ENCODE measurements around the gene ZBTB8OS. TPM values are rescaled to one million over a fixed set of nuclear protein-coding genes. Genes with fewer than 3 reads are reported as not detected.

ZBTB8OS gene
- total RNA-seq, 1 experiment from 2014 or later, result 81.1 TPM

GRCh38 chr1:32612189-32612881 is 38.0 kb downstream of the ZBTB8OS start:
- Histone ChIP-seq H3K4me1 (replicated peaks) (peaks cover 9% of the 10 kb centered on the region), H3K27ac (no peak overlapping the region)

GRCh38 chr1:32611859-32612188 is 38.5 kb downstream of the ZBTB8OS start:
- Histone ChIP-seq H3K27me3 (replicated peaks) (no peaks in the 10 kb centered on the region), H3K4me3 (peak overlapping the region; percentile 34), H3K27ac (no peak overlapping the region), H3K4me1 (replicated peaks) (peaks cover 9% of the 10 kb centered on the region), H3K9me3 (replicated peaks) (no peaks in the 10 kb centered on the region), H3K36me3 (no peaks in the 10 kb centered on the region)
- DNase-seq (ENCODE audit: low read depth in 1 of 2, low spot score in 2 of 2), result no peak

More at GRCh38 chr1:32612189-32612881, 38.0 kb downstream of the ZBTB8OS start:
- H3K36me3 ChIP-seq, result no peaks in the 10 kb centered on the region
- H3K27me3 ChIP-seq (replicated peaks), result no peaks in the 10 kb centered on the region
- H3K9me3 ChIP-seq (replicated peaks), result no peaks in the 10 kb centered on the region
- peak; percentile 69 to 88 for DNase-seq (ENCODE audit: low read depth in 1 of 2, low spot score in 2 of 2)
- peak overlapping the region; percentile 34 for H3K4me3 ChIP-seq

GRCh38 chr1:32609180-32609579 is 41.2 kb downstream of the ZBTB8OS start:
- Histone ChIP-seq H3K27me3 (replicated peaks) (no peaks in the 10 kb centered on the region), H3K4me3 (no peak overlapping the region), H3K9me3 (replicated peaks) (no peaks in the 10 kb centered on the region), H3K4me1 (replicated peaks) (peaks cover 9% of the 10 kb centered on the region), H3K36me3 (no peaks in the 10 kb centered on the region), H3K27ac (no peak overlapping the region)
- no peak for DNase-seq (ENCODE audit: low read depth in 1 of 2, low spot score in 2 of 2)

GRCh38 chr1:32606565-32607371 is 43.6 kb downstream of the ZBTB8OS start:
- DNase-seq (ENCODE audit: low read depth in 1 of 2, low spot score in 2 of 2), result no peak
- Histone ChIP-seq H3K4me1 (replicated peaks) (no peaks in the 10 kb centered on the region), H3K27me3 (replicated peaks) (no peaks in the 10 kb centered on the region), H3K9me3 (replicated peaks) (no peaks in the 10 kb centered on the region), H3K36me3 (peaks cover 3% of the 10 kb centered on the region; the same call in 1 of the 2 replicates), H3K27ac (no peak overlapping the region), H3K4me3 (no peak overlapping the region)

GRCh38 chr1:32605711-32606424 is 44.5 kb downstream of the ZBTB8OS start:
- Histone ChIP-seq H3K27ac (no peak overlapping the region), H3K4me1 (replicated peaks) (no peaks in the 10 kb centered on the region), H3K36me3 (peaks cover 3% of the 10 kb centered on the region; the same call in 1 of the 2 replicates), H3K4me3 (no peak overlapping the region), H3K27me3 (replicated peaks) (no peaks in the 10 kb centered on the region), H3K9me3 (replicated peaks) (no peaks in the 10 kb centered on the region)
- no peak for DNase-seq (ENCODE audit: low read depth in 1 of 2, low spot score in 2 of 2)

GRCh38 chr1:32600034-32600433 is 50.3 kb downstream of the ZBTB8OS start:
- H3K27ac ChIP-seq, result no peak overlapping the region
- peaks cover 15% of the 10 kb centered on the region for H3K36me3 ChIP-seq
- H3K4me1 ChIP-seq (replicated peaks), result no peaks in the 10 kb centered on the region
- no peaks in the 10 kb centered on the region for H3K27me3 ChIP-seq (replicated peaks)
- no peak overlapping the region for H3K4me3 ChIP-seq
- no peak for DNase-seq (ENCODE audit: low read depth in 1 of 2, low spot score in 2 of 2)
- no peaks in the 10 kb centered on the region for H3K9me3 ChIP-seq (replicated peaks)

GRCh38 chr1:32592943-32593342 is 57.4 kb downstream of the ZBTB8OS start:
- no peak overlapping the region for H3K27ac ChIP-seq
- no peak for DNase-seq (ENCODE audit: low read depth in 1 of 2, low spot score in 2 of 2)

GRCh38 chr1:32580348-32581017 is 69.9 kb downstream of the ZBTB8OS start:
- Histone ChIP-seq H3K4me3 (no peak overlapping the region), H3K27ac (no peak overlapping the region), H3K36me3 (no peaks in the 10 kb centered on the region), H3K27me3 (replicated peaks) (no peaks in the 10 kb centered on the region), H3K9me3 (replicated peaks) (no peaks in the 10 kb centered on the region), H3K4me1 (replicated peaks) (no peaks in the 10 kb centered on the region)
- no peak for DNase-seq (ENCODE audit: low read depth in 1 of 2, low spot score in 2 of 2)

More at GRCh38 chr1:32592943-32593342, 57.4 kb downstream of the ZBTB8OS start:
- no peaks in the 10 kb centered on the region for H3K4me1 ChIP-seq (replicated peaks)
- no peaks in the 10 kb centered on the region for H3K27me3 ChIP-seq (replicated peaks)
- H3K4me3 ChIP-seq, result no peak overlapping the region
- H3K36me3 ChIP-seq, result peaks cover 16% of the 10 kb centered on the region; the same call in 1 of the 2 replicates
- no peaks in the 10 kb centered on the region for H3K9me3 ChIP-seq (replicated peaks)

Other genes starting within 250 kb of the ZBTB8OS start
- gene ZBTB8B, start 185.5 kb downstream of the ZBTB8OS start, total RNA-seq (2014; rRNA removed; shearing (Covaris generic)), result not detected in 2 replicates
- gene ZBTB8A, start 111.1 kb downstream of the ZBTB8OS start, total RNA-seq (2014; rRNA removed; shearing (Covaris generic)), result 7.3 and 8.6 TPM in 2 replicates
- 160 and 208 TPM in 2 replicates for gene RBBP4, start 658 bp upstream of the ZBTB8OS start, total RNA-seq (2014; rRNA removed; shearing (Covaris generic))
- gene SYNC, start 52.2 kb upstream of the ZBTB8OS start, total RNA-seq (2014; rRNA removed; shearing (Covaris generic)), result 167 and 209 TPM in 2 replicates
- 94.4 and 117 TPM in 2 replicates for gene YARS1, start 166.8 kb upstream of the ZBTB8OS start, total RNA-seq (2014; rRNA removed; shearing (Covaris generic))
- gene S100PBP, start 167.1 kb upstream of the ZBTB8OS start, total RNA-seq (2014; rRNA removed; shearing (Covaris generic)), result 27.5 and 67.8 TPM in 2 replicates
- 0.47 and 0.84 TPM in 2 replicates for gene FNDC5, start 220.4 kb upstream of the ZBTB8OS start, total RNA-seq (2014; rRNA removed; shearing (Covaris generic))
- not detected in 2 replicates for gene HPCA, start 235.9 kb upstream of the ZBTB8OS start, total RNA-seq (2014; rRNA removed; shearing (Covaris generic))

Measured in SJSA1 (cell line).